IPS-NIHi7 (cell line): Measurements from ENCODE around the gene OGFRL1.

ENCODE experiments used
- DNase-seq: peaks from one replicate; pipeline ENCODE4 v3.0.0; 2012; ENCODE audit warnings: mixed read lengths; ENCODE audit errors: extremely low spot score

The OGFRL1 gene

DNA sequence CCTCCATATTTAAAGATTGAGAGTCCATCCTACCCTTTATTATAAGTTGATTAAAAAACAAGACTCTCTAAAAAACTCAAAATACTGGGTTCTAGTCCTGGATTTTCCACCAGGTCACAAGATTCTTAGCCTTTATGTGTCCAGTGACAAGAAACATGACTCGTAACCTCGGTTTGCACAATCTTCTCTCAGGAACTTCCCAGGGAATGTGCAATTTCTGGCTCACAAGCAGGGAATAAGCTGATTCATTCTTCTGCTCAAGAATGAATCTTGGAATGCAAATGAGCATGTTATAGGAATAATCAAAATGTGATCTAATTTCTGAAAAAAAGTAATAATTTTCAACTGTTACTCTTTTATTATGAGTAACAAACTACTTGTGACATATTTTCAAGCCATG is 45.1 kb downstream of the OGFRL1 start:
- DNase-seq, result no peak

DNA sequence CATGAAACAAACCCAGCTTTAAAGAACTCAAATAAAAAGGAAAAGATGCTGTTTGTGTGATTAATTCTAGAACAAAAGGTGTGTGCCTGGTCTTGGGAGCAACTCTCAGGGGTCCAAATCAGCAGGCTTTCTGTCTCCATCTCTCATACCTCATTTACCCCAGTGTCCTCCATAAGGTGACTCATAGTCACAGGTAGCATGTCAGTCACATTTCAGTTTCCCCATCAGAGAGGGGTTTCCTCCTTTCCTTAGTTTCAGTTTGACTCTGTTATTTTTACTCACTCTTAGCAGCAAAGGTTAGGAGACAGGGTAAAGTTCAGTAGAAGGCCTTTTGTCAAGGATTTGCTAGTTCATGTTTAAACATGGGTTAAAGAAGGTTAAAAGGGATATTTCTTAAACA is 46.2 kb downstream of the OGFRL1 start:
- no peak for DNase-seq

DNA sequence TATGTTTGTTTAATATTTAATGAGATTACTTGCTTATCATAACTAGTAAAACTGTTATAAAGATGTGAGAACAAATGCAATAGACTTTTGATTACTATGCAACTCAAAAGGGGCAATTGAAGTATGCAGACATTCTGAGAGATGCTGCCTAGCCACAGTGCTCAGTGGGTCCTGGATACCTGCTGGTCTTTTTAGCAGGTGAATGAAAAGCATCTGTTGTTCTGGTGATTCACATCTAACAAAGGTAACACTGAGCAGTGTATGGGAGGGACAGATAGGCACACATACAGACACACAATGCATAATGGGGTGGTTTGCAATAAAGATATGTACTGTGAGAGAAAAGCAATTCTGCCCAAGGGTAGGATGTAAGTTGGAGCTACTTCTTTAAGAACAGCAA is 46.9 kb downstream of the OGFRL1 start:
- peak; percentile 20 for DNase-seq

DNA sequence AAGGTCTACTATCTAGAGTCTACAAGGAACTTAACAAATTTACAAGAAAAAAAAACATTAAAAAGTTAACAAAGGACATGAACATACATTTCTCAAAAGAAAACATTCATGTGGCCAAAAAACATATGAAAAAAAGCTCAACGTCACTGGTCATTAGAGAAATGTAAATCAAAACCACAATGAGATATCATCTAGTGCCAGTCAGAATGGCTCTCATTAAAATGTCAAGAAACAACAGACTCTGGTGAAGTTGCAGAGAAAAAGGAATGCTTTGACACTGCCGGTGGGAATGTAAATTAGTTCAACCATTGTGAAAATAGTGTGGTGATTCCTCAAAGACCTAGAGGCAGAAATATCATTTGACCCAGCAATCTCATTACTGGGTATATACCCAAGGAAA is 48.3 kb downstream of the OGFRL1 start:
- no peak for DNase-seq

DNA sequence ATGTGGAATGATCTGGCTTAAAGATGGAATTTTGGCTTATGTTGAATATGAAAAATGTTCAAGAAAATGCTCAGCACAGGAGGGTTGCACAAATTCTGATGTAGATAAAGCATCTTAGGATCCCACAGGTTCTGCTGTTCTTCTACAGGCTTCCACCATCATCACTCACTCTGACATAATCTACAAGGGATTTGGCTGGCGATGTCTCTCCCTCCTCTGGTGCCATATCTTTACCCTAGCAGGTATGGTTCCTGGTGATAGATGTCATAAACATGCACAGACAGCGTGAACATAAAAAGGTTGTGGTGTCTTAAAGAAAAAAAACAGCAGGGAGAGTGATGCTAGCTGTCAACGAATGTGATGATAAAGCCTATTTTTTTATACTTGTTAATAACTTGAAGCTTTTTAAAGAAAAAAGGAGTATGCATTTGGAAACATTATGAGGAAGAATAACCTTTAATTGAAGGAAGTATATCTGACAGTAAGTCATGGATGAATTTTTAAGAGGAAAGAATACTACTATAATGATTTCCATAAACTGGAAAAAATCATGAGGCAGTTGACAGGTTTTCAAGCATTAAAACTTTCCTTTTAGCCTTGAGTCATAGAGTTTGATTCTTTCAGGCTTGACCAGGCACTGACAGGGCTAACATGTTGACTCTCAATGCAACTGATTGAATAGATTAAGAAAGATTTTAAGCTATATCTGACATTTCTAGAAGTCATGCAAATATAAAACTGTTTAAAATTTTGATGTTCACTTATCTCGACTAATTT is 50.1 kb downstream of the OGFRL1 start:
- no peak for DNase-seq

DNA sequence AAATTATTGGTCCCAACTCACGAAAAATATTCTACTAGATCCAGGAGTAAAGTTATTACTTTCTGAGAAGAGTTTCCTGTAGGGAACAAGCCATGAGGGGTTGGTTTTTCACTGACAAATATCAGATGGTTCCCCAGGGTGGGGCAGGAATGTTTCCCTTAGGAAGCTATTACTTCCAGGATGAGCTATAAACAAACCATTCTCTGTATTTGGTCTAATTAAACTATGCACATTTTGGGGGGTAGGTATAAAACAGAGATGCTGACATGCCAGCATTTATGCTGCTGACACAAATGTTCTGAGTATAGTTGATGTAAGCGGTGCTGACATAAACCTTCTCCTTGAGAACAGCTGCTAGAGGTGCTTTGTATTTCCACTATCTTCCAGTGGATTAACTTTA is 54.2 kb downstream of the OGFRL1 start:
- no peak for DNase-seq

DNA sequence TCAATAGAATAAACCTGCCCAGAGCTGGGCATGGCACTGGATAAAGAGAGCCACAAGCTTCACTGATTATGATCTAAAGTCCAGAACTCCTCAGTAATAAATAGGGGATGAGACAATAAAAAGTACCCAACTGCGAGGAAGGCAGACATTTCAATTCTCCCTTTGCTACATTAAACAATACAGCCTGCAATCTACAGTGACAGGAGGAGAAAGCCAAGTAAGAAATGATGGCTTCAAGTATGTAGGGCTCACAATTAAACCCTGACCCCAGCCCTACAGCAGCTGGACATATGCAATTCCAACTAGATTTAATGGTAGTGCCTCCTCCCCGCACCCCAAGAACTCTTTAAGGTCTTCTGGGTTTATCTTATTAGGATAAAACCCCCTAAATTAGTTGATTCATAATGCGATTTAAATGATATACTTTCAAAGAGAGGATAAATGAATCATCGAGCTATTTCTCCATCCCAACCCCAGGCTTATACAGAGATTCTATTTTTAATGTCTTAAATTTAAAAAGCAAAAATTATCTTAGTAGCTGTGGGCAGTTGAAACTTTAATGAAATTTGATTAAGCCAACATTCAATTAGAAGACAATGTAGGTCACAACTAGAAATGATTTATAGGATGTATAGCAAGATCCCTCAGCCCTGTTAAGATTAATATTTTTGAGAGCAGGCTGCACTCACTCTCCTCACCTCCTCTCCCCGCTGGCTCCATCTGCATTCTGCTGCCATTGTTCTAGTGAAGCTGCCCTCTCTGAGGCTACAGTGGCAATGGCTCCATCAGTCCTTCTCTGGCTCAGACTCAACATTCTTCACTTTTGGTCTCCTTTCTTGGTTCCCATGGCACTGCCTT is 57.1 kb downstream of the OGFRL1 start:
- no peak for DNase-seq

DNA sequence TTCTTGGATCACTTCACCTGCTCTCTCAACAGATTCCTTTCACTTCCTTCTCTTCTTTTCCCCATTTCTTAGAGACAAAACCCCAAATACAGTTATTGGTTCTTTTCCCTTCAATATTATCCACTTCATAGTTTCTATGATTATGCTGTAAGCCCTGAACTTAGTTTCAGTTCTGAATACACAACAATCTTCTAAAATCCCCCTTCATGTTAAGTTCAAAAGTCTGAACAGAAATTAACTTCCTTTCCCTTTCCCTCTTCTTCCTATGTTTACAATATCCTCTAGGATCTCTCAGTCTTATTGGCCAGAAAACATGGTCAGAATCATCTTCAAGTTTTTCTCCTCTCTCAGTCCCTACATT is 57.7 kb downstream of the OGFRL1 start:
- no peak for DNase-seq

DNA sequence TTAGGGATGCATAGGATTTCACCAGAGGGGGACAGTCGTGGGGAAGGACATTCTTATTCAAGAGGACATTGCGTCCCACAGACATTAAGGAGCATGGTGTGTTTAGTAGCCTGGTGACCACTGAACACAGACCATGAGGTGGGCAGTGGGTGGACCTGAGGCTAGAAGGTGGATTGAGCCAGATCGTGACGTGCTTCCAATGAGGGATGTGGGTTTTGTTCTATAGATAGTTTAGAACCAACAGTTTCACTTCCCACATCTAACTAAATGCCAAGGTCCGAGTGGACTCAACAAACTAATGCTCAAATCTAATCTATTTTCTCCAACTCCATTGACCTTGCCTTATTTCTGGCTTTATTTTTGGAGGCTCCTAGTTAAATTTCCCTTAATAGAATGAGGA is 58.5 kb downstream of the OGFRL1 start:
- DNase-seq, result no peak

DNA sequence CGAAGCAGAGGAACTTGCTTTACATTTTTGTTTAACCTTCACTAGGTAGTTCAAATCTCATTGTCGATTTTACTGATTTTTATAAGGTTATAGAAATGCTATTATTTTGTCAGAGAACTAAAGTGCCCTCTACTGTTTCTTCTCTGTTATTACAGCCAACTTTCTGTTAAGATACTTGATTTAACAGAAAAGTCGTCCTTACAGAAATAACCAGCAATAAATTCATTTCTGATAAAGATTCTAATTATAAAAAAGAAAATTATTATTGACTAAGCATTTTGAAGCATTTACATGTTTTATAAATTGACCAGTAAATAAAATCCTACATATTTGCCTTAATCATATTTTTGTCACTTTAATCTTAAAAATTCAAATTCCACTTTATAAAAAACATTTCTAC is 60.8 kb downstream of the OGFRL1 start:
- no peak for DNase-seq

DNA sequence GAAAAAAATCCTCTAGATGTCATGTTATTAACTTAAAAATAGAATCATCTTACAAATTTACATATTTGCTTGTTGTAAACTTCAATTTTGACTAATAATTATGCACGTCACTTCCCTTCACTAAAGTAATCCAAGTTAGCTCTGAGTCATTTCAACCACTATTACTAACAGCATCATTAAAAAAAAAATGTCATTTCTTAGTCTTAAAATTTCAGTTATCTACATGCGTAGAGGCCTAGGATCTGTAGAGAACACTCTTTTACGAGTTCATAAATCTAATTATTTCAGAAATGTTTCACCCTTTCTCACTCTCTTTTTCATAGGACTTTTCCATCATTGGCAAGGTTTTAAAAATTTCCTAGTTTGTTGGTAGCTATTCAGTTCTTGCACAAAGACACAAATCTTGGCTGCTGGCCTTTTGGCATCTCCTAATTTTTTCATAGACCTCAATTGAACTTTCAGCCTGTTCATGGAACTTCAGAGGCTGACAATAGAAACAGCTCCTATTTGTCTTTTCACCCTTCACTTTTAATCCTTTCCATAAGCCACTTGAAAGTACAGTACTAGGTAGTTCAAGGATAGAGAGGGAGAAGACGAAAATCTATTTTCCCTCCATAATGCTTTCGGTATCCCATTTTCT is 61.5 kb downstream of the OGFRL1 start:
- no peak for DNase-seq

DNA sequence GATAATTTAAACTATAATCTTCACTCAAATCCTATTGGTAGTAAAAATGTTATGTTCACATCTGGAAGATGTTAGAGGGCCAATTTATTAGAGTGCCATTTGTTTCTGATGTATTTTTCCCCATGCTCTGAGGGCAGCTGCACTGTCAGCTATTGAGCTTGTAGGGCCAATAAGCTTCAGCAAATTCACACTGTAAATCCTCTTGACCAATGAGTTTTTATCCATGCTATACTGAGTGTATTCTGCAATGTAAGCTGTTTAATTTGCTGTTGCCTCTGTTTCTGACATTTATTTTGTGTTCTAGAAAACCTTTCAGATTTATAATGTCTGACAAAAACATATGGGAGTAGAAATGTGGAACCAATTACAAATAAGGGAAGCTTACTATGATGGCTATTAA is 62.6 kb downstream of the OGFRL1 start:
- no peak for DNase-seq
